SK-N-SH (cell line): ENCODE data around the gene ISLR2. TPM values are rescaled to one million over a fixed set of nuclear protein-coding genes. Genes with fewer than 3 reads are reported as not detected.

Source experiments
- CTCF ChIA-PET: fragments of 300-600, 350-600 bp; formaldehyde crosslinking; extraction: SDS; loops from one replicate; lab custom pipeline; 2021; lab: Yijun Ruan, JAX
- POLR2A ChIA-PET: fragments of 350-600 bp; sonication (Branson Sonifier 250); formaldehyde crosslinking; extraction: SDS; loops from one replicate; lab custom pipeline; 2020; ENCODE audit warnings: antibody characterized with exemption, inconsistent platforms; lab: Yijun Ruan, JAX
- DNase-seq: peaks from one replicate; pipeline ENCODE4 v3.0.0; 2012
- H2AFZ ChIP-seq: fragments of 200-600 bp; sonication (generic); 2 replicates; pipeline ENCODE4 v1.8.1; 2016; ENCODE audit warnings: antibody characterized with exemption, mild to moderate bottlenecking, low read depth
- H3F3A ChIP-seq: fragments of 200-600 bp; sonication (generic); replicated peaks from 2 replicates; pipeline ENCODE3; 2016; ENCODE audit warnings: antibody characterized with exemption, mild to moderate bottlenecking; ENCODE audit not compliant: insufficient read depth
- H3K27ac ChIP-seq, 2 experiments: fragments of 200-500 bp in 1 of 2; fragments of 200-600 bp in 1 of 2; sonication (Bioruptor generic) in 1 of 2; sonication (generic), shearing (Covaris generic) in 1 of 2; 2 replicates each; pipeline versions ENCODE4 v1.5.1 to v1.6.1; 2014 to 2016; ENCODE audit warnings: low read depth in 2 of 2, inconsistent platforms in 1 of 2, low read length in 1 of 2, mild to moderate bottlenecking in 1 of 2, mixed read lengths in 1 of 2
- H3K27me3 ChIP-seq: fragments of 200-600 bp; sonication (generic), shearing (Covaris generic); 2 replicates; pipeline ENCODE4 v1.6.1; 2016; ENCODE audit warnings: mixed run types; ENCODE audit not compliant: insufficient read depth
- H3K36me3 ChIP-seq, 2 experiments: fragments of 200-500 bp in 1 of 2; fragments of 200-600 bp in 1 of 2; sonication (Bioruptor generic) in 1 of 2; sonication (generic) in 1 of 2; replicated peaks in 1 of 2; 2 replicates each; pipeline versions ENCODE3 to v1.5.1; 2014 to 2016; ENCODE audit warnings: low read length in 1 of 2, mild to moderate bottlenecking in 1 of 2; ENCODE audit not compliant: insufficient read depth in 2 of 2, control insufficient read depth in 1 of 2
- H3K4me1 ChIP-seq, 2 experiments: fragments of 200-500 bp in 1 of 2; fragments of 200-600 bp in 1 of 2; sonication (Bioruptor generic) in 1 of 2; sonication (generic), shearing (Covaris generic) in 1 of 2; 2 replicates each; pipeline versions ENCODE4 v1.5.1 to v1.6.1; 2014 to 2016; ENCODE audit warnings: low read depth in 1 of 2, low read length in 1 of 2, mixed run types in 1 of 2; ENCODE audit not compliant: insufficient read depth in 2 of 2, control insufficient read depth in 1 of 2
- H3K4me2 ChIP-seq: fragments of 200-600 bp; sonication (generic), shearing (Covaris generic); 2 replicates; pipeline ENCODE4 v1.6.1; 2017; ENCODE audit warnings: mixed run types
- H3K4me3 ChIP-seq, 2 experiments: fragments of 200-500 bp in 1 of 2; fragments of 200-600 bp in 1 of 2; sonication (Bioruptor generic) in 1 of 2; sonication (generic), shearing (Covaris generic) in 1 of 2; 2 replicates each; pipeline versions ENCODE4 v1.5.1 to v1.8.1; 2014 to 2016; ENCODE audit warnings: low read depth in 2 of 2, inconsistent platforms in 1 of 2, low read length in 1 of 2, mild to moderate bottlenecking in 1 of 2, mixed read lengths in 1 of 2, moderate library complexity in 1 of 2
- H3K79me2 ChIP-seq: fragments of 200-600 bp; sonication (generic); 2 replicates; pipeline ENCODE4 v1.8.1; 2017; ENCODE audit warnings: mild to moderate bottlenecking; ENCODE audit not compliant: insufficient read depth
- H3K9ac ChIP-seq: fragments of 200-600 bp; sonication (generic); 2 replicates; pipeline ENCODE4 v1.6.1; 2017; ENCODE audit warnings: mixed run types
- H3K9me2 ChIP-seq: fragments of 200-600 bp; sonication (generic); 2 replicates; pipeline ENCODE4 v1.6.1; 2017; ENCODE audit warnings: mixed run types
- H3K9me3 ChIP-seq: fragments of 200-600 bp; sonication (generic); 2 replicates; pipeline ENCODE4 v1.6.1; 2017; ENCODE audit warnings: mixed run types, mild to moderate bottlenecking, moderate library complexity
- H4K20me1 ChIP-seq: fragments of 200-600 bp; sonication (generic); 2 replicates; pipeline ENCODE4 v1.6.1; 2017; ENCODE audit warnings: mild to moderate bottlenecking, mixed run types; ENCODE audit not compliant: insufficient read depth
- CTCF ChIP-seq: fragments of 200-600 bp; sonication (generic); IDR thresholded peaks from 2 replicates; pipeline ENCODE4 v1.6.1; 2017; ENCODE audit warnings: antibody characterized with exemption, mild to moderate bottlenecking, moderate library complexity
- FOSL2 ChIP-seq: IDR thresholded peaks from 2 replicates; pipeline ENCODE4 v1.4.0; 2012; ENCODE audit warnings: low read depth, mild to moderate bottlenecking, moderate library complexity, borderline replicate concordance
- FOXJ3 ChIP-seq: sonication (generic); formaldehyde crosslinking; IDR thresholded peaks from 2 replicates; pipeline ENCODE4 v1.5.1; 2020; ENCODE audit warnings: mild to moderate bottlenecking, missing genetic modification reagents
- GATA2 ChIP-seq: sonication (generic); formaldehyde crosslinking; IDR thresholded peaks from 2 replicates; pipeline ENCODE4 v1.5.0; 2020; ENCODE audit warnings: mild to moderate bottlenecking, missing genetic modification reagents
- MEF2A ChIP-seq: IDR thresholded peaks from 2 replicates; pipeline ENCODE4 v1.4.0; 2012; ENCODE audit warnings: low read depth, borderline replicate concordance
- MXI1 ChIP-seq: IDR thresholded peaks from 2 replicates; pipeline ENCODE4 v1.6.1; 2012; ENCODE audit warnings: mild to moderate bottlenecking, low read depth, low read length, improper control_type of control experiment
- NFIC ChIP-seq: IDR thresholded peaks from 2 replicates; pipeline ENCODE4 v1.4.0; 2012; ENCODE audit warnings: borderline replicate concordance
- NRF1 ChIP-seq: IDR thresholded peaks from 2 replicates; pipeline ENCODE4 v1.6.1; 2012; ENCODE audit warnings: low read depth, mild to moderate bottlenecking, low read length
- POLR2AphosphoS5 ChIP-seq: IDR thresholded peaks from 2 replicates; pipeline ENCODE4 v1.6.1; 2012; ENCODE audit warnings: low read depth, low read length
- RAD21 ChIP-seq: IDR thresholded peaks from 2 replicates; pipeline ENCODE4 v1.6.1; 2012; ENCODE audit warnings: mild to moderate bottlenecking, low read length
- RCOR1 ChIP-seq: fragments of 150-350 bp; IDR thresholded peaks from 2 replicates; pipeline ENCODE4 v1.6.1; 2017; ENCODE audit warnings: antibody characterized with exemption, low read length
- RFX5 ChIP-seq: IDR thresholded peaks from 2 replicates; pipeline ENCODE4 v1.6.1; 2012; ENCODE audit warnings: mild to moderate bottlenecking, improper control_type of control experiment, low read length
- RXRA ChIP-seq: IDR thresholded peaks from 2 replicates; pipeline ENCODE4 v1.4.0; 2012; ENCODE audit warnings: low read depth, mild to moderate bottlenecking, borderline replicate concordance
- TEAD4 ChIP-seq: IDR thresholded peaks from 2 replicates; pipeline ENCODE4 v1.4.0; 2012; ENCODE audit warnings: mild to moderate bottlenecking, borderline replicate concordance; ENCODE audit not compliant: insufficient read depth
- YY1 ChIP-seq: IDR thresholded peaks from 2 replicates; pipeline ENCODE4 v1.4.0; 2012; ENCODE audit warnings: low read depth, mild to moderate bottlenecking
- WGBS: methylation state at CpG from one replicate; pipeline ENCODE4 v1.1.6; 2017; ENCODE audit warnings: low lambda C conversion rate; 5-methylcytosine and 5-hydroxymethylcytosine counted together
- polyA plus RNA-seq, 3 experiments: library from polyadenylated mRNA; depleted of rRNA; stranded (reverse); fragments of >200 nt; gene quantifications; 2 replicates each; pipeline ENCODE4 v1.2.3, GENCODE V29; 2012

ISLR2 gene
- polyA plus RNA-seq, 1 of the 3 experiments (the other 2 are of a cell fraction) = 0.56 TPM

GRCh38 chr15:74121039-74121438, 9.3 kb upstream of the ISLR2 start:
- ChIA-PET POLR2A (no interaction called here), CTCF (interaction anchor here (0.9 to 3.8 kb wide), 7 partner anchors 11 to 202 kb away, joined by 3 to 37 read pairs (median 6); no protein-coding TSS in a partner anchor)
- no peaks in the 10 kb centered on the region for H3K9me3 ChIP-seq
- no peaks in the 10 kb centered on the region for H3K9me2 ChIP-seq
- no peak for DNase-seq
- H3K79me2 ChIP-seq = no peaks in the 10 kb centered on the region
- H3K4me3 ChIP-seq = no peak overlapping the region
- peaks cover 0 to 14% of the 10 kb centered on the region in 2 experiments; a peak in 1 of 4 replicates for H3K4me1 ChIP-seq
- no peak overlapping the region for H3K9ac ChIP-seq
- TF ChIP-seq FOXJ3 (CRISPR knock-in tag) (no peak), RAD21 (no peak)
- WGBS = 24% methylated on average over 4 of the region's 4 CpGs
- H3K36me3 ChIP-seq = no peaks in the 10 kb centered on the region
- H3F3A ChIP-seq = no peaks in the 10 kb centered on the region
- no peak overlapping the region for H3K4me2 ChIP-seq
- no peaks in the 10 kb centered on the region for H4K20me1 ChIP-seq
- H2AFZ ChIP-seq = no peak overlapping the region
- 0 out of 2 replicates have a peak, but pooled peaks cover 4% of the 10 kb centered on the region for H3K27me3 ChIP-seq
- no peak overlapping the region for H3K27ac ChIP-seq

DNA sequence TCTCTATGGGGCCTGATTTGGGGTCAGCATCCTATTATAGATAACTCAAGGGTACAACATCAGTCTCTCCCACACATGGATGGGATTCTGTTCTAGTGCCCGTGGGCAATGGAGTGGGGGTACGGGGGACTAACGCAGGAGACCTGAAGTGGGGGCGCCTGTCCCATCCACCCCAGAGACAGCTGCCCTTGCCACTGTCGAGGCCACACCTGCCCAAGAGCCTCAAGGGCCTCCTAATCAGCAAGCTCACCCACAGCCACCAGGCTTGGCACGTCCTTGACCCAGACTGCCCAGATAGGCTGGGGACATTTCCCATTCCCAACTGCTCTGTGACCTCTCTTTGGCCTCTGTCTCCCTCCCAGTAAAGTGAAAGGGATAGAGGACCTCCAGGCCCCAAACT, 8.5 kb upstream of the ISLR2 start:
- Histone ChIP-seq H3K9me2 (no peaks in the 10 kb centered on the region), H3K4me1 (peaks cover 0 to 14% of the 10 kb centered on the region in 2 experiments; a peak in 1 of 4 replicates), H3K79me2 (no peaks in the 10 kb centered on the region), H4K20me1 (no peaks in the 10 kb centered on the region), H3K27me3 (0 out of 2 replicates have a peak, but pooled peaks cover 4% of the 10 kb centered on the region), H2AFZ (no peak overlapping the region), H3K4me2 (no peak overlapping the region), H3F3A (no peaks in the 10 kb centered on the region), H3K36me3 (no peaks in the 10 kb centered on the region), H3K4me3 (no peak overlapping the region), H3K9me3 (no peaks in the 10 kb centered on the region), H3K27ac (no peak overlapping the region), H3K9ac (no peak overlapping the region)
- WGBS = 40% methylated on average over 1 of the region's 6 CpGs
- DNase-seq = no peak
- POLR2A ChIA-PET = no interaction called here
- no peak for TF ChIP-seq NRF1
- no peak for TF ChIP-seq RXRA
- TF ChIP-seq NFIC = no peak
- TF ChIP-seq MXI1 = no peak
- TF ChIP-seq RCOR1 = no peak
- TF ChIP-seq RFX5 = no peak
- TF ChIP-seq GATA2 = no peak
- no peak for TF ChIP-seq FOXJ3 (CRISPR knock-in tag)
- CTCF ChIA-PET = interaction anchor here (0.9 to 3.8 kb wide), 11 partner anchors 22 to 201 kb away, joined by 3 to 37 read pairs (median 5); no protein-coding TSS in a partner anchor

DNA sequence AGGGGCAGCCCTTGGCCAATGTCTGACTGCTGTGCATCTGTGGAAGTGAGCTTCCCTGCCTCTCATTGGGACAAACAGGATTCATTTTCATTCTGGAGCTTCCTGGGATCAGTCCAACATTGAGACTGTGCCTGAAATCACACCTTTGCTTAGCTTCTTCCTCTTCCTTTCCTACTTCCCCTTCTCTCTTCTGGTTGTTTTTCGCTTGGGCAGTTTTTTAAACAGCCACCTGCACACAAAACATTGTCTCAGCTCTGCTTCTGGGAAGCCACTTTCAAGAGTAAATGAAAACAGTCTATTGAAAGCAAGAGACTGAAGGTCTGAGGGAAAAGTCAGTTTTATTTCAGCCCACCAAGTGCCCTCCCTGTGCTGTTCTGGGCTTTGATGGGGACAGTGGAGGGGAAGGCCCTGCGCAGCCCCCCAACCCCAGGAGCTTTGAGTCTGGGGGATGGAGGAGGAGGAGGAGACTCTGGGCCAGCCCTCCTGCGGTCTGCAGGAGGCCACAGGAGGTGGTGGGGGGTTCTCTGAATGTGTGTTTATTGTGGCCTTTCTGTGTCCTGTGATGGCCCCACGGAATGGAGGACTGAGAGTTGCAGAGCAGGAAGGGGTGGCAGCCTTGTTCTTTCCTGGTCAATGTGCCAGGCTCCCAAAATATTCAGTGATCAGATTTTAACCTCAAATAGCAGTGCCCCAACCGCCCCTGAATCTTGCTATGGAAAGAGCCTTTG, 7.8 kb upstream of the ISLR2 start:
- CTCF ChIA-PET = interaction anchor here (0.6 to 3.8 kb wide), 12 partner anchors 21 to 200 kb away, joined by 3 to 37 read pairs (median 4); no protein-coding TSS in a partner anchor
- Histone ChIP-seq H3K4me3 (no peak overlapping the region), H3K9ac (no peak overlapping the region), H2AFZ (no peak overlapping the region), H3K4me2 (no peak overlapping the region), H3K36me3 (no peaks in the 10 kb centered on the region), H3K27ac (no peak overlapping the region), H4K20me1 (no peaks in the 10 kb centered on the region), H3K27me3 (0 out of 2 replicates have a peak, but pooled peaks cover 4% of the 10 kb centered on the region), H3K9me2 (no peaks in the 10 kb centered on the region), H3K9me3 (no peaks in the 10 kb centered on the region), H3K4me1 (peaks cover 0 to 17% of the 10 kb centered on the region in 2 experiments; a peak in 1 of 4 replicates), H3F3A (no peaks in the 10 kb centered on the region), H3K79me2 (no peaks in the 10 kb centered on the region)
- no peak for DNase-seq
- POLR2A ChIA-PET = no interaction called here
- TF ChIP-seq GATA2 (no peak), TEAD4 (no peak), FOSL2 (no peak), YY1 (no peak), POLR2AphosphoS5 (no peak), MEF2A (no peak), CTCF (no peak)
- 56% methylated on average over 5 of the region's 5 CpGs for WGBS
